ENCODE data around the gene TPSB2. TPM values are rescaled to one million over a fixed set of nuclear protein-coding genes. Genes with fewer than 3 reads are reported as not detected.

The TPSB2 gene
- total RNA-seq, 1 donor from 2014 or later, result not detected

GRCh38 chr16:1262210-1262845, 32.3 kb upstream of the TPSB2 start:
- FAIRE-seq (no peak), DNase-seq (ENCODE audit: low read depth) (no peak)
- TF ChIP-seq CTCF (IDR thresholded peaks at IDR 0.05; ENCODE audit: insufficient read depth, low read length, severe bottlenecking), result no peak
- H3K36me3 ChIP-seq (ENCODE audit: control insufficient read depth, insufficient read depth, low read length), result no peaks in the 10 kb centered on the region
- peaks cover 6% of the 10 kb centered on the region for H3K27me3 ChIP-seq (ENCODE audit: control insufficient read depth, insufficient read depth, low read length)
- H3K4me3 ChIP-seq (ENCODE audit: low read depth, low read length), result no peak overlapping the region

GRCh38 chr16:1261131-1261892, 31.3 kb upstream of the TPSB2 start:
- Histone ChIP-seq H3K36me3 (ENCODE audit: control insufficient read depth, insufficient read depth, low read length) (no peaks in the 10 kb centered on the region), H3K4me3 (ENCODE audit: low read depth, low read length) (no peak overlapping the region), H3K27me3 (ENCODE audit: control insufficient read depth, insufficient read depth, low read length) (peaks cover 6% of the 10 kb centered on the region)
- TF ChIP-seq CTCF (IDR thresholded peaks at IDR 0.05; ENCODE audit: insufficient read depth, low read length, severe bottlenecking), result no peak
- no peak for FAIRE-seq
- DNase-seq (ENCODE audit: low read depth), result no peak

GRCh38 chr16:1260101-1260680, 30.2 kb upstream of the TPSB2 start:
- no peak for FAIRE-seq
- DNase-seq (ENCODE audit: low read depth), result no peak
- Histone ChIP-seq H3K27me3 (ENCODE audit: control insufficient read depth, insufficient read depth, low read length) (peaks cover 6% of the 10 kb centered on the region), H3K36me3 (ENCODE audit: control insufficient read depth, insufficient read depth, low read length) (no peaks in the 10 kb centered on the region), H3K4me3 (ENCODE audit: low read depth, low read length) (no peak overlapping the region)
- TF ChIP-seq CTCF (IDR thresholded peaks at IDR 0.05; ENCODE audit: insufficient read depth, low read length, severe bottlenecking), result no peak

- H3K27me3 ChIP-seq (ENCODE audit: control insufficient read depth, insufficient read depth, low read length), result peaks cover 6% of the 10 kb centered on the region
- FAIRE-seq (no peak), DNase-seq (ENCODE audit: low read depth) (no peak)
These were observed 29.7 kb upstream of the TPSB2 start for GRCh38 chr16:1259760-1260068.

GRCh38 chr16:1258906-1259759, 29.1 kb upstream of the TPSB2 start:
- H3K4me3 ChIP-seq (ENCODE audit: low read depth, low read length), result no peak overlapping the region
- peaks cover 6% of the 10 kb centered on the region for H3K27me3 ChIP-seq (ENCODE audit: control insufficient read depth, insufficient read depth, low read length)

More at GRCh38 chr16:1259760-1260068, 29.7 kb upstream of the TPSB2 start:
- no peak for TF ChIP-seq CTCF (IDR thresholded peaks at IDR 0.05; ENCODE audit: insufficient read depth, low read length, severe bottlenecking)
- H3K4me3 ChIP-seq (ENCODE audit: low read depth, low read length), result no peak overlapping the region
- no peaks in the 10 kb centered on the region for H3K36me3 ChIP-seq (ENCODE audit: control insufficient read depth, insufficient read depth, low read length)

More at GRCh38 chr16:1258906-1259759, 29.1 kb upstream of the TPSB2 start:
- no peaks in the 10 kb centered on the region for H3K36me3 ChIP-seq (ENCODE audit: control insufficient read depth, insufficient read depth, low read length)
- TF ChIP-seq CTCF (IDR thresholded peaks at IDR 0.05; ENCODE audit: insufficient read depth, low read length, severe bottlenecking), result no peak
- no peak for FAIRE-seq
- no peak for DNase-seq (ENCODE audit: low read depth)

All from bronchial epithelial cell (primary cell).